Measurements from ENCODE around the gene FAAP100.

Gene FAAP100

DNA sequence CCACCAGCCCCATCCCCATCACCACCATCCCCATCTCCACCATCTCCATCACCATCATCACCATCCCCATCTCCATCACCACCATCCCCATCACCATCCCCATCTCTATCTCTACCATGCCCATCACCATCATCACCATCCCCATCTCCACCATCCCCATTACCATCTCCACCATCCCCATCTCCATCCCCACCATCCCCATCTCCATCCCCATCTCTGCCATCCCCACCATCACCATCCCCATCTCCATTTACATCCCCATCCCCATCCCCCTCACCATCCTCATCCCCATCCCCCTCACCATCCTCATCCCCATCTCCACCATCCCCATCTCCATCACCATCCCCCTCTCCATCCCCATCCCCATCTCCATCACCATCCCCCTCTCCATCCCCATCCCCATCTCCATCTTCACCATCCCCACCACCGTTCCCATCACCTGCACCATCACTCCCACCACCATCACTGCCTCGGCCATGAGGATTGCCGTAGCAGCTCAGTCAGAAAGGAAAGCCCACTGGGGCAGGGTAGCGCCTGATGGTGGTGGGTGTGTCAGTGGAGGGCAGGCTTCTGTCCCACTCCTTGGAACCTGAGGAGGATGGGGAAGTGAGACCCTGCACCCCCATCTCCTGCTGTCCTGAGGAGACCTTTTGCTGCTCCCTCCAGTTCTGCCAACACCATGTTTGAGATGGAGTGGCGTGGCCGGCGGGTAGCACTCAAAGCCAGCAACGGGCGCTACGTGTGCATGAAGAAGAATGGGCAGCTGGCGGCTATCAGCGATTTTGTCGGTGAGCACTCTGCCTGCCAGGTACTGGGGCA lies 16.5 kb downstream of the FAAP100 start:
- no peak overlapping the region for H2AFZ ChIP-seq (ENCODE audit: low read length)
- H3K9me2 ChIP-seq (replicated peaks; ENCODE audit: low read depth, low read length) = no peaks in the 10 kb centered on the region
- no peak overlapping the region for H3K4me3 ChIP-seq (ENCODE audit: low read length, poor library complexity, severe bottlenecking)
- H3K36me3 ChIP-seq (ENCODE audit: insufficient read depth, low read length) = peaks cover 5% of the 10 kb centered on the region; the same call in 1 of the 2 replicates
- no peaks in the 10 kb centered on the region for H3K27me3 ChIP-seq (ENCODE audit: insufficient read depth, low read length, poor library complexity, severe bottlenecking)
- H3K9ac ChIP-seq (ENCODE audit: low read depth, low read length, poor library complexity, severe bottlenecking) = no peak overlapping the region
- peaks cover 4% of the 10 kb centered on the region; the same call in 1 of the 2 replicates for H3F3A ChIP-seq (ENCODE audit: low read depth)
- H3K9me3 ChIP-seq (ENCODE audit: insufficient read depth, low read depth, low read length) = no peaks in the 10 kb centered on the region
- TF ChIP-seq CTCF (conservative IDR thresholded peaks at IDR 0.05; ENCODE audit: low read length) (no peak), EZH2phosphoT487 (IDR thresholded peaks at IDR 0.05; ENCODE audit: borderline replicate concordance) (no peak)
- no peaks in the 10 kb centered on the region for H4K20me1 ChIP-seq (ENCODE audit: insufficient read depth, low read length, poor library complexity, severe bottlenecking)
- H3K4me2 ChIP-seq (ENCODE audit: low read depth, low read length, poor library complexity, severe bottlenecking) = no peak overlapping the region
- no peaks in the 10 kb centered on the region for H3K79me2 ChIP-seq (ENCODE audit: insufficient read depth, low read length)
- peaks cover 15% of the 10 kb centered on the region for H3K4me1 ChIP-seq (ENCODE audit: insufficient read depth, low read length, poor library complexity, severe bottlenecking)

DNA sequence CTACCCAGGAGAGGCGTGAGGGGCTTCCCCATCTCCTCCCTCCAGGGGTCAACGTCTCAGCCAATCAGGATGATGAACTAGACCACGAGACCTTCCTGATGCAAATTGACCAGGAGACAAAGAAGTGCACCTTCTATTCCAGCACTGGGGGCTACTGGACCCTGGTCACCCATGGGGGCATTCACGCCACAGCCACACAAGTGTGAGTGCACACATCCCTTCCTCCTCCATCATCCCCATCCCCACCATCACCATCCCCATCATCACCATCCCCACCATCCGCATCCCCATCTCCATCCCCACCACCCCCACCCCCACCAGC lies 17.2 kb downstream of the FAAP100 start:
- Histone ChIP-seq H3F3A (ENCODE audit: low read depth) (peaks cover 4% of the 10 kb centered on the region; the same call in 1 of the 2 replicates), H3K79me2 (ENCODE audit: insufficient read depth, low read length) (no peaks in the 10 kb centered on the region), H3K4me3 (ENCODE audit: low read length, poor library complexity, severe bottlenecking) (no peak overlapping the region), H3K4me2 (ENCODE audit: low read depth, low read length, poor library complexity, severe bottlenecking) (no peak overlapping the region), H3K9ac (ENCODE audit: low read depth, low read length, poor library complexity, severe bottlenecking) (no peak overlapping the region), H3K36me3 (ENCODE audit: insufficient read depth, low read length) (no peaks in the 10 kb centered on the region; the same call in 1 of the 2 replicates), H3K4me1 (ENCODE audit: insufficient read depth, low read length, poor library complexity, severe bottlenecking) (peaks cover 15% of the 10 kb centered on the region), H3K9me3 (ENCODE audit: insufficient read depth, low read depth, low read length) (no peaks in the 10 kb centered on the region), H3K9me2 (replicated peaks; ENCODE audit: low read depth, low read length) (no peaks in the 10 kb centered on the region), H2AFZ (ENCODE audit: low read length) (no peak overlapping the region), H4K20me1 (ENCODE audit: insufficient read depth, low read length, poor library complexity, severe bottlenecking) (no peaks in the 10 kb centered on the region), H3K27me3 (ENCODE audit: insufficient read depth, low read length, poor library complexity, severe bottlenecking) (no peaks in the 10 kb centered on the region)
- no peak for TF ChIP-seq CTCF (conservative IDR thresholded peaks at IDR 0.05; ENCODE audit: low read length)
- no peak for TF ChIP-seq EZH2phosphoT487 (IDR thresholded peaks at IDR 0.05; ENCODE audit: borderline replicate concordance)

DNA sequence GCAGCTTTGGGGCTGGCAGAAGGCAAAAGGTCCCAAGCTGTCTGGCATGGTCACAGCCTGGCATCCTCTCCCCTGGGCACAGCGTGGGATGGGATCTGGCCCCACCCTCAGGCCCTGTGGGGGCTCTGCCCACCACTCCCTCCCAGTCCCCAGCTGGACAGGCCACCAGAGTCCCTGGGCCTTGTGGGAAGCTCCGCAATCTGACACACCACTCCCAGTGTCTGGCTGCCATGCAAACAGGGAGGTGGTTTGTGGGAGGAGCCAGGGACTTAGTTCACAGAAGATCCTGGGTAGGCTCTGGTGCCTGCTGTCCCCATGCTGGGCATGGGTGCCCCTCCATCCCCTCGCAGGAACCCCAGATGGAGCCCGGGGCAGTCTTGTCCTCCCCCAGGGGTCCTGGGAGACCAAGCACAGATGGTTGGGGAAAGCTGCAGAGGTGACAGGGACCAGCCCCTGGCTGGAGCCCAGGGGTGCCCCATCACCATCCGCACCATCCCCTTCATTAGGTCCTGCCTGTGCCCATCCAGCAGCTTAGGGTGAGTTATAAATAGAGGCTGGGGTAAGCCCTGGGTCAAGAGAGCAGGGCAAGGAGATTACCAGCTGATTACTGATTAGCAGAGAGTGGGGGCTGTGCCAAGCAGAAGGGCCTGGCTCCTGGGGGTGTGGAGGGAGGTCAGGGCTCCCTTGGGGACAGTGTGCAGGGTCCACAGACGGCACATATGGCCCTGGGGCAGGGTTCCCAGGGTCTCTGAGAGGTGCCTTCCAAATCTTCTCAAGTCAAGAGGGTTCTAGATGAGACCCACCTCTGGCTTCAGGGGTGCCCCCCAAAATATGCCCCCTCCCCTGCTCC lies 17.8 kb downstream of the FAAP100 start:
- TF ChIP-seq CTCF (conservative IDR thresholded peaks at IDR 0.05; ENCODE audit: low read length) (no peak), EZH2phosphoT487 (IDR thresholded peaks at IDR 0.05; ENCODE audit: borderline replicate concordance) (no peak)
- no peaks in the 10 kb centered on the region for H4K20me1 ChIP-seq (ENCODE audit: insufficient read depth, low read length, poor library complexity, severe bottlenecking)
- peaks cover 4% of the 10 kb centered on the region; the same call in 1 of the 2 replicates for H3F3A ChIP-seq (ENCODE audit: low read depth)

More for the DNA sequence above, 17.8 kb downstream of the FAAP100 start:
- Histone ChIP-seq H2AFZ (ENCODE audit: low read length) (no peak overlapping the region), H3K9me2 (replicated peaks; ENCODE audit: low read depth, low read length) (no peaks in the 10 kb centered on the region), H3K9ac (ENCODE audit: low read depth, low read length, poor library complexity, severe bottlenecking) (peak overlapping the region; percentile 35), H3K4me1 (ENCODE audit: insufficient read depth, low read length, poor library complexity, severe bottlenecking) (peaks cover 15% of the 10 kb centered on the region), H3K4me3 (ENCODE audit: low read length, poor library complexity, severe bottlenecking) (peak overlapping the region; percentile 1), H3K36me3 (ENCODE audit: insufficient read depth, low read length) (no peaks in the 10 kb centered on the region), H3K27me3 (ENCODE audit: insufficient read depth, low read length, poor library complexity, severe bottlenecking) (no peaks in the 10 kb centered on the region), H3K9me3 (ENCODE audit: insufficient read depth, low read depth, low read length) (no peaks in the 10 kb centered on the region), H3K79me2 (ENCODE audit: insufficient read depth, low read length) (no peaks in the 10 kb centered on the region), H3K4me2 (ENCODE audit: low read depth, low read length, poor library complexity, severe bottlenecking) (peak overlapping the region; percentile 67)

All from Loucy (cell line).